HT1080 (cell line): ENCODE results near the gene TSPAN15. TPM values are rescaled to one million over a fixed set of nuclear protein-coding genes. Genes with fewer than 3 reads are reported as not detected.

ENCODE experiments used
- DNase-seq: peaks from one replicate; pipeline ENCODE4 v3.0.0-alpha.2; 2015; ENCODE audit warnings: low read depth
- total RNA-seq: library from RNA; depleted of rRNA; stranded (reverse); fragments of >200 nt; shearing (Covaris generic); gene quantifications from 2 replicates; pipeline ENCODE4 v1.2.3, GENCODE V29; 2014

TSPAN15 gene
- total RNA-seq, 1 experiment from 2014 or later, result 0.71 TPM

DNA sequence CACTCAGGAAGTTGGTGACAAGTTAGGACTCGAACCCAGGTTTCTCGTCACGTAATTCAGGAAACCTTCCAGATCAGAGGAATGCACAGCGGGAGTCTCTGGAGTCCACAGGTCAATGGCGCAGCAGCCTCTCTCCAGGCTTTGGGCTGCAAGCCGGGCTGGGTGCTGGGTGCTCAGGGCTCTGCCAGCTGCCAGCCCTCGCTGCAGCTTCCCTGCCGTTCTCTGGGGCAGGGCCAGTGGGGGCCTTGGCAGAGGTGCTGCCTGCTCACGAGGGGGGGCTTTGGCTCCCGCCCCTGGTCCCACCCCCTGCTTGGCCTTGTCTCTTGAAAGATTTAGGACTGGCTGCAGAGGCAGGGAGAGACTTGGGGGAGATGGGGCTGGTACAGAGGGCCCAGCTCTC is 34.6 kb upstream of the TSPAN15 start, which contains the start of gene TACR2:
Gene TACR2, minus strand, starts transcription at position 224 of the 400 bp plus-strand sequence. CDS start 595 bp downstream, outside the sequence.
- DNase-seq, result no peak

DNA sequence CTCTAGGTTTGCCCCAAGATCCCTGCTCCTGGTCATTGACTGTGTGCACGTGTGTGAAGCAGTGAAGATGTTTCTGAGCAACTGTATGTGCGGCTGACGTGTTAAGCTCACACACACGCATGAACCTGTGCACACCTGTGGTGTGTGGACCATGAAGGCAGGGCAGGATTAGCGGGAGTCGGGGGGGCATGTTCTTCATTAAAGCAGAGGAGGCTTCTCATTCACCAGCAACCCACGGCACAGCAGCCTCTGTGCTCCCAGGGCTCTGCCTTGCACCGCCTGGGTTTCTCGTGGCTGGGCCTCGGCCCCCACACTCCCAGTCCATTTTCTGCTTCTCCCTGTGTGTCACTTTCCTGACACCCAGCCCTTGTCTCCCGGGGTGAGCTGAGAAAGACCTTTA is 33.7 kb upstream of the TSPAN15 start:
- DNase-seq, result no peak

DNA sequence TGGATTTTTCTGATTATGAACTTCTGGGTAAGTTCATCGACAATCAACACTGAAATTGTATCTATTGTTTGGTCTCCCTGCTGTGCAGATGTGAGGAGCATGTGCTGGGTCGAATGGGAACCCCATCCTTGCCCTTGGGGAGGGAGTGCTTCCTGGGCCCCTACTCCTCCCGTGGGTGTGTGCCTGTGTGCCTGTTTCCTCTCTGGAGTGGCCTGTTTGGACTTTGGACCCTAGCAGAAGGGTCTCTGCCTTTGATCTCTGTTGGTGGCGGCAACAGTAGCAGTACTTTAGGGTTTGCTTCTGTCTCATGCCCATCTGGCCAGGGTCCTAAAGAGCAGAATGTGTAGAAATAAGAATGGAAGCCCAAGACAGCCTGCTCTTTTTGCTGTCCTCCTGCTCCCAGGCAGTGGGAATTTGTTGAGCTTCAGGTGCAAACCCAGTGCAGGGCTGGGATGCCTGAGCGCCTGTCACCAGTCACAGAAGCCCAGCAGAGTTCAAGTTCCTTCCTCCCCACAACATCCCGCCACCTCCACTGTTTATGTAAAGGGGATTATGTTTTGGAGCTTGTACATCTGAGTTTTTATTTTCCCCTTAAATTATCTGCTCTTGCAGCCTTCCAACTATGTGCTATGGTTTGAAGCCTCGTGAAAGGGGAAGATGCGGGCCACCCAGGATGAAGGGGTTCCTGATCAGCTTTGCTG is 33.1 kb upstream of the TSPAN15 start:
- no peak for DNase-seq

DNA sequence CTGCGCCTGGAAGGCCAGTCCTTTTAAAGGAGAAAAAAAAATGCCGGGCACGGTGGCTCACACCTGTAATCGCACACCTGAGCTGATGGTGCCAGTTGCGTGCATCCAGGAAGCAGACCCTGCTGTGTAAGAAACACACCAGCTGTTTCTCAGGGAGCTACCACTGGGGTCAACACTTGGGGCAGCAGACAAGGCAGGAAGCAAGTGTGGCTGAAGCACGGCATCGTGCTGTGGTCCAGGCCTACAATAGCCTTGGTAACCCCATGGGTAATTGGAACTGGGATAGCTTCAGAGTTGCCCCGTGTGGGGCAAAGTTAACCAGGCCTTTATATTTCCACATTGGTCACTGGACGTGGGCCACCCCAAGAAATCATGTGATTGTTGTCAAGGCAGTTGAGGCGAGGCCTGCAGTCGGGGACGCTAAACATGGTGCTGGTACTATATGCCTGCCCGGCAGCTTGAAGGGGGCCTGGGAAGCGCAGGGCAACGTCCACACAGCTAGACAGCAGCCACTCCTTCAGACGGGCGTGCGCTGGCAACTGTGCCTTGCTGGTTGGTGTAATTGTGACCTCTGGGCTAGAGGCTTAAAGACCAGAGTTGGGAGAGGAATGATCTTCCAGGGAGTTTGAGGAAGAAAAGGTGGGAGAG is 32.0 kb upstream of the TSPAN15 start:
- no peak for DNase-seq

DNA sequence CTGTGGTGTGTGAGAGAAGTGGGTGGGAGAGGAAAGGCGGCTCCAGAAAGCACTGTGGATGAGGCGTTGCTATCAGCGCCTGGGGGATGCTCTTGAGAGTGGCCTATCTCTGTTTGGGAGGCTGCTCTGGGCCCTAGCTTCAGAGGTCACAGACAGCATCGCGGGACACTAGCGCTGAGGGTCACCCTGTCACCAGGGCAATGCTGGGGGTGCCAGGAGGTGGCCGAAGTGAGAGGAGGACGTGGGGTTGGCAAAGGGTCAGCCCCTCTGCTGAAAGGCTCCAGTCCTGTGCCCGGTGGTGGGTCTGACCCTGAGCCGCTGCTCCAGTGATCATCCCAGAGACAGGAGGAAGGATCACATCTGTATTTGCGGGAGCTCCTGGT is 31.5 kb upstream of the TSPAN15 start:
- no peak for DNase-seq

DNA sequence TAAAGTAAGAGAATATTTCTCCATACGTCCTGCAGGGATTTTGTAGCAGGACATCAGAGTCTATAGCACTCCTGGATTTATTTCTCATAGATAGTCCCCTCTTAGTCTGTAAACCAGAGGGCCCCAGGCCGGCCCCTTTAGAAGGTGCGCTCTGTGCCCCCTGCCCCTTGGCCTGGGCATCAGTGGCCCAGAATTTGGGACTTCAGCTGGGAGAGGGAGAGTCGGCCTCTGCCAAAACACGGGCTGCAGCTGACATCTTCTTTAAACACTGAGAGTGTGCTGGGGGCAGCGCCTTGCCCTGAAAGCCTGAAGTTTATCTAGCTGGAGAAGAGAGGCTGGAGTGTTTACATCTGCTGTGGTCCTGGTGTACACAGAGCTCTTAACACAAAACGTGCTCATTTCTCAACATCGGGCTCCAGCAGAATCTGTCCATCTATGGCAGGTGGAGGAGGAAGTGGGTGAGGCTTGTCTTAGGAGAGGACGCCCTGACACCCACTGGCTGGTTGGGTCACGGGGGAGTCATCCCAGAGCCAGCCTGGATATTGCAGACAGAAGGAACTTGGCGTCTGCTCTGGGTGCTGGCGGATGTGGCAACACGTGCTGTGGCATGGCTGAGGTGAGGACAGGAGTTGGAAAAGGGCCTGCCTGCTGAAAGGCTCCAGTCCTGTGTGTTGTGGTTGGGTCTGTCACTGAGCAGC is 29.5 kb upstream of the TSPAN15 start:
- no peak for DNase-seq

DNA sequence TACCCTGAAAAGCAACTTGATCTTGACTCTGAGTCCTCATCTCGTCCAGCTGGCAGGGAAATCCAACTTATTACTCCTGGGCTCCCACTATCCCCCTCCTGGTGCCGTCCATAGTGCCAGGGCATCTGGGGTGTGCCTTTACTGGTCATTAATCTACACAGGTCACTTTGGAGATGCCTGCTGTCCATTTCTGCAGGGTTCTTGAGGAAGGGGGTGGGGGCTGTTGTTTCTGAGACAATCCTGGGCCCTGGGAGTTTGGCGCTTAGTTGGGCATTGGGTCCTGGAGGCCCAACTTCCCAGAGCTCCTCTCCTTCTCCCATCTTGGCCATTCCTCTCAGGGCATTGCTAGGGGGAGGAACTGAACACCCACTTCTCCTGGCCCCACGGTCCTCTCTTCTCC is 28.6 kb upstream of the TSPAN15 start:
- DNase-seq, result no peak

DNA sequence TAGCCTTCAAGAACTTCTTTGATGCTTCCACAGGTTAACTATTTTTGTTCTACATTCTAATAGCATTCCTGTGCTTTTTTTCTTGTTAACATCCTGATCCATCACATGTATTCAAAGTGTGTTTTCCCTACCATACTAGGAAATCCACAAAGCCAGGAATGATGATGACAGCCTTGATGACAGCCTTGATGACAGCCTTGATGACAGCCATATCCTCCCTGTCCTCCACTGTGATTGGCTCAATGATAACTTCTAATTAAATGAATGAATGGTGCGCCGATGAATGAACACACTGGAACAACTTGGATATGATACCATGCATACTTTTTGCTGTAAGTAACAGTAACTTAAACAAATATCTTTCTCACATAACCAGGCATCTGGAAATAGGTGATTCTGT is 26.2 kb upstream of the TSPAN15 start:
- DNase-seq, result no peak

DNA sequence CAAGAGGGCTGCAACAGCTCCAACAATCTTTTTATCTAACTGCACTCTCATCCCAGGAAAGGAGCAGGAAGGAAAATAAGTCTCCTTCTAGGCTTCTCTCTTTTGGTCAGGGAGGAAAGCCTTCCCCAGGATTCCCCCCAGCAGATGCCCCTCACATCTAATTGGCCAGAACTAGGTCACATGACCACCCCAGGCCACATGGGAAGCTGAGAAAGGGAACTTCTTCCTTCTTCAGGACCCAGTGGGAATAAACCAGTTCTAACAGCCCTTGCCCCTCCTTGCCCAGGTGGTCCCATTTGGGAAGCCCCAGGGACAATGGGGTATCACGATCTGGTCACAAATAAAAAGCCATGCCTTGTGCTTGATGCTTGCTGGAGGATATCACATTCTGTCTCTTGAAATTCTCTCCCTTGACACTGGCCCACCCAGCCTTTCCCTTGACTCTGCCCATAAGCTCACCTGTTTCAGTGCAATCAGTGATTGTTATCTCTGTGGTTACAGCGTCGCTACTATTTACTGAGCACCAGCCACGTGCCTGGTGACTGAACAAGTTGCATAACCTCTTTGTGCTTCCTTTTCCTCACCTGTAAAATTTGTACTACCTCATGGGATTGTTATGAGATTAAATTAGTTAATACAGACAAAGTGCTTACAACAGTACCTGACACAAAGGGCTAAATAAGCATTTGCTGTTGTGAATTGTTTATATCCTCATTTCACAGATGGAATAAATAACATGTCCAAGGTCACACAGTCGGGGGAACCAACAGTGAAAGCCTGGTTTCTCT is 25.6 kb upstream of the TSPAN15 start:
- no peak for DNase-seq

DNA sequence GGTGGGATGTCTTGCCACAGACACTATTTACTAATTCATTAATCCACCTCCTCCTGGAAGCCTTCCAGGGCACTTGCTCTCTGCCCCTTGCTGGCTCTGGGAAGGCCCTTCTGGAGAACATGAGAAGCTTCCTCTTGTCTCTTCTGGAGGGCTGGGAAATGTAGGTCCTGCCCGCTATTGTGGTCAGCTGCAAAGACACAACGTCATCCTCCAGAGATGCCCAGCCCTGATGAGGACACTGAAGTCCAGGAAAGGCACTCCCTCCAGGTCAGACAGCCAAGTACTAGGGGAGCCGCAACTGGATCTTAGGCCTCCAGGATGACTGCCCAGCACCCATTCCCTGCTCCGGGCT is 24.9 kb upstream of the TSPAN15 start:
- DNase-seq, result no peak

DNA sequence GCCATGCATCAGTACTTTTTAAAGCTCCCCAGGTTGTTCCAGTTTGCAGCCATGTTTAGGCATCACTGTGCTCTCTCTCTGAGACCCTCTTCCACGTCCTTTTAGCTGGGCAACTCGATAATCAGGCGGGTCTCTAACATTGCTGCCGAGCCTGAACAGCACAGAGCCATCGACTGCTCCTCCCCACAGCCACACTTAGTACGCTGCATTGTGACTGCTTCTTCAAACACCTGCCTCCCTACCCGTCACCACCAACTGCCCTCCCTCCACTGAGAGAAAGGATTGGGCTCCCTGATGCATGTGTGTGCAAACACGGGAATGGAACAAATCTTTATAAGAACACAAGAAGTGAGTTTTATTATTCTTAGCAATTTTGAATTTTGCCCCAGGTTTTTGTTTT is 23.1 kb upstream of the TSPAN15 start:
- no peak for DNase-seq

DNA sequence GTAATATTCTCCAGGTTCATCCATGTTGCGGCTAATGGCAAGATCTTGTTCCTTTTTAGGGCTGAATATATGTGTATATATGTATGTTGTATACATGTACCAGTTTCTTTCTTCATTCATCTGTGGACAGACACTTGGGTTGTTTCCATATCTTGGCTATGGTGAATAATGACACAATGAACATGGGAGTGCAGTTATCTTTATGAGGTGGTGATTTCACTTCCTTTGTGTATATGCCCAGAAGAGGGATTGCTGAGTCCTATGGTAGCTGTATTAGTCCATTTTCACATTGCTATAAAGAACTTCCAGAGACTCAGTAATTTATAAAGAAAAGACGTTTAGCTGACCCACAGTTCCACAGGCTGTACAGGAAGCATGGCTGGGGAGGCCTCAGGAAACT is 17.1 kb upstream of the TSPAN15 start:
- no peak for DNase-seq

DNA sequence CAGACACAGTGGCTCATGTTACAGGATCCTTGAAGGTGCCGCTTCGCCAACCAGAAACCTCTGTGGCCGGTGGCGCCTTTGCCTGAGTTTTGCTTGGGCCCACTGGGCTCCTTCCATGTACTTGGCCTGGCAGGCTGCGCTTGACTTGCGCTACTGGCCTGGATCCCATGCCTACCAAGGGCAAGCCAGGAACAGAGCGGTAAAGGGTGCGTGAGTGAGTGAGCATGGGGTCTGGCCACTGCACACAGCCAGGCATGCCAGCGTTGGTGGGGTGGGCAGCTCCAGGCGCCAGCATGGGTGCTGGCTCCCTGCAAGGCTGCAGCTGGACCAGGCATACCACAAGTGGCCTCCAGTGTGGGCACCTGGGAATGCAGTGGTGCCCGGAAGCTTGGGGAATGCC is 16.3 kb upstream of the TSPAN15 start:
- no peak for DNase-seq

DNA sequence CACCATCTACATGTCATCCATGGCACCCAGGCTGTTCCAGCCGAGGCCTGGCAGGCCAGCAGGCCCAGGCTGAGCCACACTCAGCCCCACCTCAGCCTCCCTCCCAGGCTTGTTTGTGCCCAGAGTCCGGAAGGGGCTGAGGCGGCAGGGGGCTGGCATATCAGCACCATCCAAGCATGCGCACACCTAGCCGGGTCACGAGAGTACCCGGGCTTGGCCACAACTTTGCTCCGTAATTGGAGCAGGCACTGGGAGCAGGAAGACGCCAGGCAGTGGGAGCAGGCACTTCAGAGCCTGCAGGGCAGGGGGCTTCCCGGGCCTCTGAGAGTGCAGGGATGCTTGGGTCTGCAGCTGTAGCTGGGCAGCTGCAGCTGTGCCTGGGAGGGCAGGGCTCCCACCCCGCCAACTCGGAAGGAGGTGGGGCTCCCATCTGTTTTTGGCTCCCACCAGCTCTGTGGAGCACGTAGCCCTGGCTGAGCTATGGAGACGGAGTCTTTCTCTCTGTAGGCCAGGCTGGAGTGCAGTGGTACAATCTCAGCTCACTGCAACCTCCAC is 15.2 kb upstream of the TSPAN15 start:
- DNase-seq, result no peak

DNA sequence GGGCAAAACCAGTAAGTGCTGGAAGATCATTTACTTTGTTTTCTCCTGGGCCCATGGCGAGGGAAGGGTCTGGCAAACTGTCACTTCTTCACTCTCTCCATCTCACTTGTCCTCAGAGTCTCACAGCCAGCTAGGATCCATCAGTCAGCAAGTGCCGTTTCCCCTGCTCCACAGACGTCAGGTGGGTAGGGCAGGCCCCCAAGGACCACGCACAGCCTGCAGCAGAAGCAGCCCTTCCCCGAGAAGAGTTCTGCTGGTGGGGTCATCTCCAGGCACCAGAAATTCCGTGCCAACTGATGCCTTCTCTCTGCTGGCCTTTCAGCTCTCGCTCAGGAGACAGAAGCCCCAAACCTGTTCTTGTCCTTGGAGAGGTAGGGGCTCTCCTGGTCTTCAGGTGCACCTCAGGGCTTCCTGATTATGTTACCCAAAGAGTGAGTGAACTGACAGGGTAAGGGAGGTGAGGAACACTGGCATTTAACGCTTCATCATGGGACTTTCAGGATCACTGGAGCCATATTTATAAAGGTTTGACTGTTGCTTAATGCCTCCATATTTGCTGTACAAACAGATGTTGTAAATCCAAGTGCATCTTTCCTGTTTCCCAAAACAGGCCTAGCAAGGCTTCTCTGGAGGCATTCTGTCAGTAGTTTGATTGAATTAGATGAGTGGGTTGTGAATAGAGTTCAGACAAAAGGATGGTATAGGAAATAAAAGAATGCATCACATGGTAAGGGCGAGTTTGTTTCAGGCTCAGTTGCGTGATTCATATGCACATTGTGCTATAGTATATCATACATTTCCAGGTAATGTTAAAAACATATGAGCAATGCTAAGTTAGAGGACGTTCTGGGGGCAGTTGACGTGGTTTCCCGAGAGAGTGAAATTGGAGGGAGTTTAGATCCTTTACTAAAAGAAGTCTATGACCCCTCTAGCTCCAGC is 13.7 kb upstream of the TSPAN15 start:
- DNase-seq, result no peak

DNA sequence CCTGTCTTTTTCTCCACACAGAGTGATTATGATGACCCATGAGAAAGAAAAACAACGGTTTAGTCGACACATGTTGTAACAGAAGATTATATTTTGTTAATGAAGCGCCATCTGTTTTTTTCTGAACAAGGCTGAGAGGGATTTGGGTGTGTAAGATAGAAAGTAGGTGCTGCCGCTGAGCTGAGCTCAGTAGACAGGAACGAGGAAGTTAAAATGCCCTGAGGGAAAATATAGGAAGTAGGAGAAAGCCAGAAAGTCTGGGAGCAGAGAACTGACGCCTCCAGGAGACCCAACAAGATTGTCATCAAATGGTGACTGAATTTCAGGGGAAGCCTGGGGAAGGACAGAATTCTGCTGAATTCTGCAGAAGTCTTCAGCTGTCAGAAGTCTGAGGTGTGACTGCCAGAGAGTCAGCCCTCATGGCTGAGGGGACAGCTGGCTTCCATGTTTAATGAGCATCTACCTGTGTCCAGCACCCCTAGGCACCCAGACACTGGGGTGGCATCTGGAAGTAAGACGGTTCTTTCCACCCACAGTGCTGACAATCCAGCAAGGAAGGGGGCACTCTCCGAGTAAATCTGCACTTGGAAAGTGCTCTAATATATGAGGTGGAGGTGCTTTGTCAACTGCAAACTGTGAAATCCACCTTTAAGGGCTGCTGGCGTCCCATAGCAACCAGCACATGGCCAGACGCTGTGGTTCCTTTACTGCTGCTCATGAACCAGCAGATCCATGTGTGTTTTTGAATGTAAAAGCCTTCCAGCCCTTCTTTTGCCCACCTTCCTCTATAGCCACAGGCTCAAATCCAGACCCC is 12.5 kb upstream of the TSPAN15 start:
- peak; percentile 39 for DNase-seq

DNA sequence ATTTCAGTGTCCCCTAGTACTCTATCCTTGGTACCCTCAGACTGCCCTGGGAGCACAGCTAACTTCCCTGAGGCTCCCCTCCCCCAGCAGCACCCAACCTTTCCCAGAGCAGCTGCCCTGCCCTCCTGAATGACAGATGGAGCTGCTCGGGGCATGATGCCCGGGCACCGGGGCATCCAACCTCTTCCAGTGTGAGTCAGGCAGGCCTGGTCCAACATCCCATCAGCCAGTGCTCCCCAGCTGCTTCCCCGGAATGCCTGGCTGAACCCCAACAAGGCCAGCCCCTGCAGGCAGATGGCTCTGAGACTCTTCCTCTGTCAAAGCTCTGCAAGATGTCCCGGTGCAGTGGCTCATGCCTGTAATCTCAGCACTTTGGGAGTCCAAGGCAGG is 11.9 kb upstream of the TSPAN15 start:
- peak; percentile 37 for DNase-seq

DNA sequence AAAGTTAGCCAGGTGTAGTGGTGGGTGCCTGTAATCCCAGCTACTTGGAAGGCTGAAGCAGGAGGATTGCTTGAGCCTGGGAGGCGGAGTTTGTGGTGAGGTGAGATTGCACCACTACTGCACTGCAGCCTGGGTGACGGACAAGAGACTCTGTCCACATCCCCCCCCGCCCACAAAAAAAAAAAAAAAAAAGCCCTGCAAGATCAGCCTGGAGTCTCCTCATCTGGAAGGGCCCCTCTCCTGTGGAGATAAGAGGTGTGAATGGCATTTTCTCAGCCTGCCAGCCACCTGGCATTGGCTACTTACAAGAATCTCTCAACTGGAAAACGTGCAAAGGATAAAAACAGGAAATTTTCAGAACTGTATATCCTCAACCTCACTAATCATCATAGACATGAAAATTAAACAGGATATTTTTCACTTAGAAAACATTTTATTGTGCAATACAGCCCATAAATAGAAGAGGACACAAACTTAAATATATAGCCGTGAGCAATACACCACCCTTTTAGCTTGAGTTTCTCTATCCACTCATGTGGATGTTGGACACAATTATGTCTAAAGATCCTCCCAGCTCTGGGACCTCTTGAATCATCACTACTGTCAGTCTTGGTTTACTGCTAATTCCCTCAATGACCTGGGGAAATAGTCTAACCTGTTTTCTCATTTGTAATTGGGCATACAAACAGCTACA is 11.3 kb upstream of the TSPAN15 start:
- peak; percentile 34 for DNase-seq

DNA sequence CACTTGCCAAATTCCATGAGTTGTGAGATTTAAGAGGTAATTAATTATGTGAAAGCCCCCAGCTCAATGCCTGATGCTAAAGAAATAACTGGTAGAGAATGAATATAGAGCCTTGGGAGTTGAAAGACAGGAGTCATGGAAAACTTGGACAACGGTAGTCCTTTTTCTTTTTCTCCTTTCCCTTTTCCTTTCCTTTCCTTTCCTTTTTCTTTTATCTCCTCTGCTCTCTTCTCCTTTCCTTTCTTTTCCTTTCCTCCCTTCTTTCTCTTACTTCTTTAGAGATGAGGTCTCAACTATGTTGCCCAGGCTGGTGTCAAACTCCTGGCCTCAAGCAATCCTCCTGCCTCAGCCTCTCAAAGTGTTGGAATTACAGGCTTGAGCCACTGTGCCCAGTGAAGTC is 7.9 kb upstream of the TSPAN15 start:
- DNase-seq, result no peak
